PC-9 (cell line): ENCODE measurements around the gene FCSK. TPM values are rescaled to one million over a fixed set of nuclear protein-coding genes. Genes with fewer than 3 reads are reported as not detected.

Experiments
- BruUV-seq: library from RNA; stranded (reverse); fragments of 400-500 nt; replicated peaks from 2 replicates; lab custom pipeline; 2021; lab: Mats Ljungman, UMichigan
- CTCF ChIA-PET: fragments of 300-600 bp; sonication (Branson Sonifier 250); formaldehyde crosslinking; loops from one replicate; lab custom pipeline; 2022; ENCODE audit warnings: antibody characterized with exemption; lab: Charles Lee
- POLR2A ChIA-PET: fragments of 300-600 bp; sonication (Branson Sonifier 250); formaldehyde crosslinking; loops from one replicate; lab custom pipeline; 2022; ENCODE audit warnings: antibody characterized with exemption; ENCODE audit not compliant: unreplicated experiment; lab: Charles Lee
- DNase-seq, 2 experiments: peaks; one replicate each; pipeline versions ENCODE4 v3.0.0 to v3.0.0-alpha.2; 2015 to 2022; ENCODE audit warnings: mixed read lengths in 1 of 2
- H2AFZ ChIP-seq: fragments of 200-600 bp; sonication (generic); 2 replicates; pipeline ENCODE4 v1.8.1; 2017; ENCODE audit warnings: antibody characterized with exemption
- H3F3A ChIP-seq: fragments of 200-600 bp; sonication (generic); 2 replicates; pipeline ENCODE4 v1.8.1; 2017; ENCODE audit warnings: antibody characterized with exemption, mild to moderate bottlenecking, low read depth; ENCODE audit not compliant: insufficient read depth
- H3K27ac ChIP-seq: fragments of 200-600 bp; sonication (generic); 2 replicates; pipeline ENCODE4 v1.6.1; 2016; ENCODE audit warnings: mixed run types
- H3K27me3 ChIP-seq: fragments of 200-600 bp; sonication (generic); 2 replicates; pipeline ENCODE4 v1.6.1; 2016; ENCODE audit warnings: low read depth, mixed run types; ENCODE audit not compliant: insufficient read depth
- H3K36me3 ChIP-seq: fragments of 200-600 bp; sonication (generic); 2 replicates; pipeline ENCODE4 v1.6.1; 2016; ENCODE audit warnings: low read depth, mixed run types
- H3K4me1 ChIP-seq: fragments of 200-600 bp; sonication (generic); replicated peaks from 2 replicates; pipeline ENCODE4 v1.6.1; 2016; ENCODE audit warnings: mixed run types; ENCODE audit not compliant: insufficient read depth
- H3K4me2 ChIP-seq: fragments of 200-600 bp; sonication (generic); 2 replicates; pipeline ENCODE4 v1.6.1; 2017; ENCODE audit warnings: mixed run types
- H3K4me3 ChIP-seq: fragments of 200-600 bp; sonication (generic); 2 replicates; pipeline ENCODE4 v1.6.1; 2016; ENCODE audit warnings: mixed run types
- H3K79me2 ChIP-seq: fragments of 200-600 bp; sonication (generic); 2 replicates; pipeline ENCODE4 v1.6.1; 2017; ENCODE audit warnings: low read depth, mixed run types
- H3K9me2 ChIP-seq: fragments of 200-600 bp; sonication (generic); 2 replicates; pipeline ENCODE4 v1.8.1; 2017; ENCODE audit warnings: mild to moderate bottlenecking; ENCODE audit not compliant: insufficient read depth
- H3K9me3 ChIP-seq: fragments of 200-600 bp; sonication (generic); 2 replicates; pipeline ENCODE4 v1.8.1; 2016; ENCODE audit warnings: low read depth; ENCODE audit not compliant: insufficient read depth
- H4K20me1 ChIP-seq: fragments of 200-600 bp; sonication (generic); 2 replicates; pipeline ENCODE4 v1.8.1; 2017; ENCODE audit not compliant: insufficient read depth
- EZH2 ChIP-seq: fragments of 200-600 bp; sonication (generic); IDR thresholded peaks from 2 replicates; pipeline ENCODE4 v1.8.0; 2017; ENCODE audit warnings: antibody characterized with exemption, low read depth
- intact Hi-C: fragments of 100-400 bp; cut with micrococcal nuclease; formaldehyde crosslinking; loops from one replicate; pipeline ENCODE4 v1.10.0; 2022; ENCODE audit not compliant: unreplicated experiment
- total RNA-seq: library from RNA; stranded (reverse); gene quantifications from 2 replicates; pipeline ENCODE4 v1.2.3, GENCODE V29; 2021
- TF ChIP-seq, protein P1 (sequence below): fragments of 200-600 bp; sonication (generic); conservative IDR thresholded peaks from 2 replicates; pipeline ENCODE4 v1.6.1; 2017; ENCODE audit warnings: mixed run types, antibody characterized with exemption, mild to moderate bottlenecking, moderate library complexity

Gene FCSK
- total RNA-seq, 1 experiment from 2014 or later, result 17.0 TPM

DNA sequence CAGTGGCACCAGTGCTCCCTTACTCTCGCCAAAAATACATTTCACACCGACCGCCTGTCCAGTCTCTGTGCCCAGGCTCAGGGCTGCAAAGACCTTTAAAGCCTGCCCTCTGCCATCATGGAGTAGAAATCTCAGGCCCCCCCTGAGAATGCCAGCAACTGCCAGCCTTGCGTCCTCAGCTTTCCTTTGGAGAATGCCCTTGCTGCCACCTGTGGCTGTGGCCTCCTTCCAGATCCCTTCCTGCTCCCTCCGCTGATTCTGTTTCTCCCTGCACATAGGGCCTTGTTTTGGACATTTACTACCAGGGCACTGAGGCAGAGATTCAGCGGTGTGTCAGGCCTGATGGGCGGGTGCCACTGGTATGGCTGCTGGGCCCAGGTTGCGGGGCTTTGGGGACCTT, 13.2 kb downstream of the FCSK start:
- no peak overlapping the region for H3K4me3 ChIP-seq
- POLR2A ChIA-PET, result no interaction called here
- H3K27ac ChIP-seq, result no peak overlapping the region
- H3K9me3 ChIP-seq, result no peaks in the 10 kb centered on the region
- DNase-seq, result no peak
- no peaks in the 10 kb centered on the region for H3K4me1 ChIP-seq
- CTCF ChIA-PET, result no interaction called here
- no TSS peak for BruUV-seq
- no peaks in the 10 kb centered on the region for H3K79me2 ChIP-seq
- H3K4me2 ChIP-seq, result no peak overlapping the region
- no peaks in the 10 kb centered on the region for H3K27me3 ChIP-seq
- TF ChIP-seq, protein P1, sequence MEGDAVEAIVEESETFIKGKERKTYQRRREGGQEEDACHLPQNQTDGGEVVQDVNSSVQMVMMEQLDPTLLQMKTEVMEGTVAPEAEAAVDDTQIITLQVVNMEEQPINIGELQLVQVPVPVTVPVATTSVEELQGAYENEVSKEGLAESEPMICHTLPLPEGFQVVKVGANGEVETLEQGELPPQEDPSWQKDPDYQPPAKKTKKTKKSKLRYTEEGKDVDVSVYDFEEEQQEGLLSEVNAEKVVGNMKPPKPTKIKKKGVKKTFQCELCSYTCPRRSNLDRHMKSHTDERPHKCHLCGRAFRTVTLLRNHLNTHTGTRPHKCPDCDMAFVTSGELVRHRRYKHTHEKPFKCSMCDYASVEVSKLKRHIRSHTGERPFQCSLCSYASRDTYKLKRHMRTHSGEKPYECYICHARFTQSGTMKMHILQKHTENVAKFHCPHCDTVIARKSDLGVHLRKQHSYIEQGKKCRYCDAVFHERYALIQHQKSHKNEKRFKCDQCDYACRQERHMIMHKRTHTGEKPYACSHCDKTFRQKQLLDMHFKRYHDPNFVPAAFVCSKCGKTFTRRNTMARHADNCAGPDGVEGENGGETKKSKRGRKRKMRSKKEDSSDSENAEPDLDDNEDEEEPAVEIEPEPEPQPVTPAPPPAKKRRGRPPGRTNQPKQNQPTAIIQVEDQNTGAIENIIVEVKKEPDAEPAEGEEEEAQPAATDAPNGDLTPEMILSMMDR, result no peak
- no peak for TF ChIP-seq EZH2
- no peak overlapping the region for H2AFZ ChIP-seq
- H3K9me2 ChIP-seq, result no peaks in the 10 kb centered on the region
- intact Hi-C loops, result no loop called here
- no peaks in the 10 kb centered on the region for H4K20me1 ChIP-seq
- no peaks in the 10 kb centered on the region for H3F3A ChIP-seq
- no peaks in the 10 kb centered on the region for H3K36me3 ChIP-seq

DNA sequence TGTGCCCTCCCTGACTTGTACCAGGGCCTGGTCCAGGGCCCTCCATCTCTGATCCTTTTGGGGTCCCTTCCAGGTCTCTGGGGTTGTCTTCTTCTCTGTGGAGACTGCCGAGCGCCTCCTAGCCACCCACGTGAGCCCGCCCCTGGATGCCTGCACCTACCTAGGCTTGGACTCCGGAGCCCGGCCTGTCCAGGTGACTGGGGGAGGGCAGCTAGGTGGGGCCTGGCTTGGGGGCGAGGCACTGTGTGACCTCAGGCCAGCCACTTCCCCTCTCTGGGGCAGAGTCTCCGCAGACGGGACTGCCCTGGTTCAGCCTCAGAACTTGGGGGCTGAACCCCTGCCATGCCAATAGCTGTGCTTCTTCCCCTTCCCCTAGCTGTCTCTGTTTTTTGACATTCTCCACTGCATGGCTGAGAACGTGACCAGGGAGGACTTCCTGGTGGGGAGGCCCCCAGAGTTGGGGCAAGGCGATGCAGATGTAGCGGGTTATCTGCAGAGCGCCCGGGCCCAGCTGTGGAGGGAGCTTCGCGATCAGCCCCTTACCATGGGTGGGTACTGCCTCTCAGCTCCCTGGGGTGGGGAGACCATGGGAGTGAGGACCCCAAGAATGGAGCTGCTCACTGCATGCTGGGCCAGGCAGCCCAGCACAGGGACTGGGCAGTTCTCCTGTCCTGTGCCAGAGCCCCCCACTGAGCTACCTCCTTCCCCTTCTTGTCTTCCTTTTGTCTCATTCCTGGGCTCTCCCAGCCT, 14.6 kb downstream of the FCSK start:
- no peaks in the 10 kb centered on the region for H3K9me2 ChIP-seq
- H3K4me3 ChIP-seq, result no peak overlapping the region
- H3K4me2 ChIP-seq, result no peak overlapping the region
- no peaks in the 10 kb centered on the region for H3K9me3 ChIP-seq
- no peaks in the 10 kb centered on the region for H4K20me1 ChIP-seq
- POLR2A ChIA-PET, result no interaction called here
- no peak overlapping the region for H3K27ac ChIP-seq
- no peaks in the 10 kb centered on the region for H3K27me3 ChIP-seq
- TF ChIP-seq EZH2, result no peak
- TF ChIP-seq, protein P1, result no peak
- no peaks in the 10 kb centered on the region for H3K79me2 ChIP-seq
- H3K4me1 ChIP-seq, result no peaks in the 10 kb centered on the region
- no peak for DNase-seq
- no peak overlapping the region for H2AFZ ChIP-seq
- H3F3A ChIP-seq, result no peaks in the 10 kb centered on the region
- no peaks in the 10 kb centered on the region for H3K36me3 ChIP-seq
- intact Hi-C loops, result no loop called here
- no TSS peak for BruUV-seq
- CTCF ChIA-PET, result no interaction called here

DNA sequence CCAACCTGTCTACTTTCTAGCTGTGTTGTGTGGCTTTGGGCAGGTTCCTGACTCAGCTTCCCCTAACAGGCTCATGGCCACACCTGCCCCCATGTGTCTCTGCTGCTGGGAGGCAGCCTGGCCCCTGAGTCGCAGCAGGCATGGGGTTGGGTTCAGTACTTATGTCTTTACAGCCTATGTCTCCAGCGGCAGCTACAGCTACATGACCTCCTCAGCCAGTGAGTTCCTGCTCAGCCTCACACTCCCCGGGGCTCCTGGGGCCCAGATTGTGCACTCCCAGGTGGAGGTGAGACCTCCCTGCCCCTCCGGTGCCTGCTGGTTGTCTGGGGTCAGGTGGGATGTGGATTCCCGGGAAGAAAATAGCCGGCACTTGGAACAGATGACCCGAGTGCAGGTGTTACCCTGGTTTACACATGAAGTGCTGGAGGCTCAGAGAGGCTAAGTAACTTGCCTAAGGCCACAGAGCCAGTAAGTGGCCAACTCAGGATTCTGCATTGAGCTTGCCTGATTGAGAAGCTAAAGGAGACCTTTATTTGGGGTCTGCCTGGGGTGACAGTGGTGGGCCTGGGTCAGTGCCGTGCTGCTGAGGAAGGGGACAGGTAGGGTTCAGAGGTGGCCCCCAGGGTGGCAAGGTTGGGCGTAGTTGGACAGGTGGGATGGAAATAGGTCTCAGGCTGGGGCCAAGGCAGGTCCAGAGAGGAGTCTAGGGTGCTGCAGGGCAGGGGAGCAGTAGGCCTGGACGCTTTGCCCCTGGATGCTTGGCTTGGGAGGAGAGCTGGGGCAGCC, 15.9 kb downstream of the FCSK start:
- intact Hi-C loops, result loop anchor here (5.0 kb wide), 1 partner anchor 73 kb away; no protein-coding TSS in a partner anchor
- no peak overlapping the region for H3K27ac ChIP-seq
- DNase-seq, result no peak
- H3K9me3 ChIP-seq, result no peaks in the 10 kb centered on the region
- no peaks in the 10 kb centered on the region for H3K27me3 ChIP-seq
- H3K4me1 ChIP-seq, result peaks cover 6% of the 10 kb centered on the region; the same call in 1 of the 2 replicates
- no peak overlapping the region for H3K4me3 ChIP-seq
- TF ChIP-seq, protein P1, result no peak
- TF ChIP-seq EZH2, result no peak
- no peaks in the 10 kb centered on the region for H3K9me2 ChIP-seq
- H4K20me1 ChIP-seq, result no peaks in the 10 kb centered on the region
- no peak overlapping the region for H3K4me2 ChIP-seq
- H2AFZ ChIP-seq, result no peak overlapping the region
- BruUV-seq, result no TSS peak
- no peaks in the 10 kb centered on the region for H3K79me2 ChIP-seq
- ChIA-PET CTCF (interaction anchor here (0.6 kb wide), 1 partner anchor 101 kb away, joined by 4 read pairs; no protein-coding TSS in a partner anchor), POLR2A (no interaction called here)
- H3F3A ChIP-seq, result no peaks in the 10 kb centered on the region
- no peaks in the 10 kb centered on the region for H3K36me3 ChIP-seq
